MM.1S (cell line): ENCODE measurements around the gene MED13L.

Experiments used
- DNase-seq: peaks from one replicate; pipeline ENCODE4 v3.0.0-alpha.2; 2015
- H2AFZ ChIP-seq: fragments of 300-600 bp; sonication (generic); 2 replicates; pipeline ENCODE4 v1.6.0; 2016; ENCODE audit warnings: antibody characterized with exemption, low read length
- H3F3A ChIP-seq: fragments of 300-600 bp; sonication (generic); 2 replicates; pipeline ENCODE4 v1.6.1; 2016; ENCODE audit warnings: mild to moderate bottlenecking, antibody characterized with exemption, low read length, moderate library complexity, mixed read lengths; ENCODE audit not compliant: insufficient read depth
- H3K27ac ChIP-seq: fragments of 300-600 bp; sonication (generic); 2 replicates; pipeline ENCODE4 v1.5.1; 2016; ENCODE audit warnings: mild to moderate bottlenecking, low read length
- H3K27me3 ChIP-seq: fragments of 300-600 bp; sonication (generic); replicated peaks from 2 replicates; pipeline ENCODE4 v1.6.0; 2016; ENCODE audit warnings: low read length; ENCODE audit not compliant: insufficient read depth
- H3K36me3 ChIP-seq: fragments of 300-600 bp; sonication (generic); replicated peaks from 2 replicates; pipeline ENCODE4 v1.6.1; 2016; ENCODE audit warnings: mild to moderate bottlenecking, low read length, mixed read lengths; ENCODE audit not compliant: insufficient read depth
- H3K4me1 ChIP-seq: fragments of 300-600 bp; sonication (generic); 2 replicates; pipeline ENCODE4 v1.6.1; 2016; ENCODE audit warnings: low read length, mixed read lengths
- H3K4me2 ChIP-seq: fragments of 300-600 bp; sonication (generic); 2 replicates; pipeline ENCODE4 v1.6.0; 2016; ENCODE audit warnings: low read depth, low read length
- H3K4me3 ChIP-seq: fragments of 300-600 bp; sonication (generic); 2 replicates; pipeline ENCODE4 v1.5.1; 2016; ENCODE audit warnings: low read length, mixed read lengths
- H3K79me2 ChIP-seq: fragments of 300-600 bp; sonication (generic); 2 replicates; pipeline ENCODE4 v1.6.1; 2016; ENCODE audit warnings: mixed run types, low read length, mixed read lengths
- H3K9ac ChIP-seq: fragments of 300-600 bp; sonication (generic); 2 replicates; pipeline ENCODE4 v1.6.1; 2016; ENCODE audit warnings: low read length, mixed read lengths
- H3K9me2 ChIP-seq: fragments of 300-600 bp; sonication (generic); replicated peaks from 2 replicates; pipeline ENCODE4 v1.6.1; 2016; ENCODE audit warnings: mild to moderate bottlenecking, low read length, mixed read lengths; ENCODE audit not compliant: insufficient read depth
- H3K9me3 ChIP-seq: fragments of 300-600 bp; sonication (generic); replicated peaks from 2 replicates; pipeline ENCODE4 v1.6.1; 2016; ENCODE audit warnings: mild to moderate bottlenecking, low read length, mixed read lengths; ENCODE audit not compliant: insufficient read depth
- H4K20me1 ChIP-seq: fragments of 300-600 bp; sonication (generic); 2 replicates; pipeline ENCODE4 v1.6.1; 2016; ENCODE audit warnings: mild to moderate bottlenecking, low read length, moderate library complexity, mixed read lengths; ENCODE audit not compliant: insufficient read depth
- EZH2 ChIP-seq: fragments of 300-600 bp; sonication (generic); optimal IDR thresholded peaks from 2 replicates; pipeline ENCODE3; 2017; ENCODE audit warnings: low read depth, mild to moderate bottlenecking, antibody characterized with exemption, low read length, mixed read lengths
- EZH2phosphoT487 ChIP-seq: fragments of 300-600 bp; sonication (generic); IDR thresholded peaks from 2 replicates; pipeline ENCODE4 v1.6.1; 2018; ENCODE audit warnings: antibody characterized with exemption, low read length
- TF ChIP-seq, protein P1 (sequence below): fragments of 300-600 bp; sonication (generic); IDR thresholded peaks from 2 replicates; pipeline ENCODE4 v1.5.1; 2016; ENCODE audit warnings: antibody characterized with exemption, low read length, mixed read lengths

Gene MED13L

DNA sequence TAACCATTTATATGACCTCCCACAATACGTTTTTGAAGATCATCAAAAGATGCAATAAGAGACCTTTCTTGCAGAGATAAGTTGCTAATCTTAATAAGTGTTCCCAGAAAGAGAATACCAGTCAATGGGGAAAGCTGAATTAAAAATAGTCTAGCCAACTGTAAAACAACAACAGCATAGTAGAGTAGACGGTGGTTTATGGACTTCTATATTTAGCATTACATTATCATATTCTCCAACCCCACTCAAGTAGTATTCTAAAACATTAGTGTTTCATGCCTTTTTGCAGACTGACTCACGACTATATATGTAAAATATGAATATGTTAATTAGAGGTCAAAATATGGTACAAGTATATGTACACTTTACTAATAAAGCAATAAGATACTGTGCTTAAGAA is 218.9 kb downstream of the MED13L start:
- Histone ChIP-seq H3K4me1 (no peaks in the 10 kb centered on the region), H3K9me3 (no peaks in the 10 kb centered on the region), H3K36me3 (no peaks in the 10 kb centered on the region), H3K4me2 (no peak overlapping the region), H3K4me3 (no peak overlapping the region), H3K9me2 (no peaks in the 10 kb centered on the region), H3K79me2 (peaks cover 86% of the 10 kb centered on the region), H3K9ac (no peak overlapping the region), H3F3A (peaks cover 3% of the 10 kb centered on the region; the same call in 1 of the 2 replicates), H3K27ac (no peak overlapping the region), H2AFZ (no peak overlapping the region), H3K27me3 (no peaks in the 10 kb centered on the region), H4K20me1 (no peaks in the 10 kb centered on the region)
- TF ChIP-seq, protein P1, sequence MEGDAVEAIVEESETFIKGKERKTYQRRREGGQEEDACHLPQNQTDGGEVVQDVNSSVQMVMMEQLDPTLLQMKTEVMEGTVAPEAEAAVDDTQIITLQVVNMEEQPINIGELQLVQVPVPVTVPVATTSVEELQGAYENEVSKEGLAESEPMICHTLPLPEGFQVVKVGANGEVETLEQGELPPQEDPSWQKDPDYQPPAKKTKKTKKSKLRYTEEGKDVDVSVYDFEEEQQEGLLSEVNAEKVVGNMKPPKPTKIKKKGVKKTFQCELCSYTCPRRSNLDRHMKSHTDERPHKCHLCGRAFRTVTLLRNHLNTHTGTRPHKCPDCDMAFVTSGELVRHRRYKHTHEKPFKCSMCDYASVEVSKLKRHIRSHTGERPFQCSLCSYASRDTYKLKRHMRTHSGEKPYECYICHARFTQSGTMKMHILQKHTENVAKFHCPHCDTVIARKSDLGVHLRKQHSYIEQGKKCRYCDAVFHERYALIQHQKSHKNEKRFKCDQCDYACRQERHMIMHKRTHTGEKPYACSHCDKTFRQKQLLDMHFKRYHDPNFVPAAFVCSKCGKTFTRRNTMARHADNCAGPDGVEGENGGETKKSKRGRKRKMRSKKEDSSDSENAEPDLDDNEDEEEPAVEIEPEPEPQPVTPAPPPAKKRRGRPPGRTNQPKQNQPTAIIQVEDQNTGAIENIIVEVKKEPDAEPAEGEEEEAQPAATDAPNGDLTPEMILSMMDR, result no peak
- TF ChIP-seq EZH2 (no peak), EZH2phosphoT487 (no peak)
- no peak for DNase-seq

DNA sequence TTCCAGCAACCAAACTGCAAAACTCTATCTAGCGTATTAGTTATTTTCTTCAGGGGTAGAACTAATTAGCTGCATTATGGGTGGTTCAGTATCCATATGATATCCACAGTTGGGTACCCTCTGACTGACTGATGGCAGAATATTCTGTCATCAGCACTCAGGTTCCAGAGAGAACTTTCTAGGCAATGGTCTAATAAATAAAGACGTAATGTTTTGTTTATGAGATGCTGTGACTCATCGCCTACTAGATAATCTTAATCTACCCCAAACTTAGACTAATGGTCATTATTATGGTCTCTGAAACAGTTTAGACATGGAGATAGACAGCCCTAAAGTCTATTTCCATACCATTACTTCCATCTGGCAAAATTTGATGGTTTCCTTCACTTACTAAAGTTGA is 220.1 kb downstream of the MED13L start:
- DNase-seq, result no peak
- no peak overlapping the region for H3K27ac ChIP-seq
- H3K9ac ChIP-seq, result no peak overlapping the region
- H3K4me3 ChIP-seq, result no peak overlapping the region
- H3K36me3 ChIP-seq, result no peaks in the 10 kb centered on the region
- H3K79me2 ChIP-seq, result peaks cover 85% of the 10 kb centered on the region
- no peaks in the 10 kb centered on the region for H3K9me3 ChIP-seq
- no peaks in the 10 kb centered on the region for H3K27me3 ChIP-seq
- TF ChIP-seq, protein P1, result no peak
- no peak for TF ChIP-seq EZH2phosphoT487
- TF ChIP-seq EZH2, result no peak
- H3F3A ChIP-seq, result peaks cover 3% of the 10 kb centered on the region; the same call in 1 of the 2 replicates
- no peaks in the 10 kb centered on the region for H3K9me2 ChIP-seq
- H4K20me1 ChIP-seq, result no peaks in the 10 kb centered on the region
- no peak overlapping the region for H2AFZ ChIP-seq
- H3K4me2 ChIP-seq, result no peak overlapping the region
- no peaks in the 10 kb centered on the region for H3K4me1 ChIP-seq

DNA sequence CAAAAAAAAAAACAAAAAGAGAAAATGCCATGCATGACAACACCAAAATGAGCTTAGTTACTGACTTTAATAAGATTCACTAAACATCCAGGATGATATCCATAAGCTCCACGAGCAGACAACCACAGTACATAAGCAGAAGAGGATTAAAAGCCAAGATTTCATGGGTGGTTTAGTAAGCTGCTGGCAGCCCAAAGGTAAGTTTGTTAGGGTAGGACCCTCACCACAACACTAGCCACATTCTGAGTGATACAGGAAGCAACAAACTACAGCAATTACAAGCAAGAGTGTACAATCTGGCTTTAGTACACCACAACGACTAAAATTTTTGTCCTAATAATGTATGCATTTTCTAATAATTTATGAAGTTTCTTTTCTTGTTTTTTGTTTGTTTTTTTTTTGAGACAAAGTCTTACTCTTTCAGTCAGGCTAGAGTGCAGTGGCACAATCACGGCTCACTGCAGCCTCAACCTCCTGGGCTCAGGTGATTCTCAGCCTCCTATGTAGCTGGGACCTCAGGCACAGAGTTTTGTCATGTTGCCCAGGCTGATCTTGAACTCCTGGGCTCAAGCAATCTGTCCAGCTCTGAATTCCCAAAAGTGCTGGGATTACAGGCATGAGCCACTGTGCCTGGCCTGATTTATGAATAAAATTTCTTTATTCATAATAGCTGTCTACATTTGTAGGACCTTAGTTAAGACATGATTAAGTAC is 221.4 kb downstream of the MED13L start:
- H3K4me1 ChIP-seq, result no peaks in the 10 kb centered on the region
- no peak overlapping the region for H3K9ac ChIP-seq
- no peak for DNase-seq
- H3K79me2 ChIP-seq, result peaks cover 94% of the 10 kb centered on the region
- H3K27ac ChIP-seq, result no peak overlapping the region
- TF ChIP-seq EZH2phosphoT487, result no peak
- TF ChIP-seq EZH2, result no peak
- TF ChIP-seq, protein P1, result no peak
- no peak overlapping the region for H3K4me3 ChIP-seq
- no peaks in the 10 kb centered on the region for H3K9me3 ChIP-seq
- H2AFZ ChIP-seq, result no peak overlapping the region
- no peaks in the 10 kb centered on the region for H3K36me3 ChIP-seq
- no peak overlapping the region for H3K4me2 ChIP-seq
- no peaks in the 10 kb centered on the region for H4K20me1 ChIP-seq
- H3K27me3 ChIP-seq, result no peaks in the 10 kb centered on the region
- peaks cover 2% of the 10 kb centered on the region; the same call in 1 of the 2 replicates for H3F3A ChIP-seq
- H3K9me2 ChIP-seq, result no peaks in the 10 kb centered on the region
